Activated CD4-positive, alpha-beta T cell treated with anti-CD3 and anti-CD28 coated beads, Interleukin-2, amount 50 U/mL, for 24 hours (primary cell): ENCODE measurements around the gene KHDC1.
"Not testable (repeated sequence)": the region's sequence is repeated elsewhere in the genome, so short reads cannot be mapped to it uniquely, and the experiment has no call there.

ENCODE experiments used
- DNase-seq, 2 donors: peaks; one replicate each; pipeline ENCODE4 v3.0.0-alpha.2; 2020; ENCODE audit warnings: low read depth in 1 of 2, low spot score in 1 of 2

The KHDC1 gene

GRCh38 chr6:73250016-73250415 lies 13.0 kb downstream of the KHDC1 start:
- no peak for DNase-seq

- no peak for DNase-seq
Measured at GRCh38 chr6:73248192-73248903, 14.6 kb downstream of the KHDC1 start.

GRCh38 chr6:73242001-73242400 lies 21.0 kb downstream of the KHDC1 start:
- DNase-seq = no peak

GRCh38 chr6:73240730-73241129 lies 22.3 kb downstream of the KHDC1 start:
- DNase-seq = no peak

- no peak for DNase-seq
Measured at GRCh38 chr6:73236144-73236750, 26.7 kb downstream of the KHDC1 start.

- no peak for DNase-seq
Measured at GRCh38 chr6:73234733-73235132, 28.3 kb downstream of the KHDC1 start.

GRCh38 chr6:73233971-73234370 lies 29.0 kb downstream of the KHDC1 start:
- not testable (repeated sequence) for DNase-seq

GRCh38 chr6:73233048-73233447 lies 29.9 kb downstream of the KHDC1 start:
- no peak for DNase-seq

GRCh38 chr6:73231986-73232391 lies 31.0 kb downstream of the KHDC1 start:
- no peak for DNase-seq

GRCh38 chr6:73227606-73228255 lies 35.3 kb downstream of the KHDC1 start:
- no peak for DNase-seq

GRCh38 chr6:73225396-73225795 lies 37.6 kb downstream of the KHDC1 start, which contains the start of gene KHDC1L:
Gene KHDC1L (minus strand): TSS chr6:73225496. CDS start chr6:73225408, 88 bp downstream.
- no peak for DNase-seq

GRCh38 chr6:73216859-73217258 lies 46.1 kb downstream of the KHDC1 start:
- no peak for DNase-seq

- no peak for DNase-seq
Measured at GRCh38 chr6:73209117-73209516, 53.9 kb downstream of the KHDC1 start.

- no peak for DNase-seq
Measured at GRCh38 chr6:73207221-73207837, 55.7 kb downstream of the KHDC1 start.

GRCh38 chr6:73204252-73204651 lies 58.7 kb downstream of the KHDC1 start:
- DNase-seq = no peak

GRCh38 chr6:73203098-73203497 lies 59.9 kb downstream of the KHDC1 start:
- DNase-seq = no peak

- DNase-seq = no peak
Measured at GRCh38 chr6:73200735-73201134, 62.3 kb downstream of the KHDC1 start.

- no peak for DNase-seq
Measured at GRCh38 chr6:73200247-73200646, 62.7 kb downstream of the KHDC1 start.

GRCh38 chr6:73194744-73195143 lies 68.3 kb downstream of the KHDC1 start:
- no peak for DNase-seq

GRCh38 chr6:73193302-73193701 lies 69.7 kb downstream of the KHDC1 start:
- DNase-seq = not testable (repeated sequence)
